SKM-1 treated with dmso at 0.1 percent for 144 hours (cell line): ENCODE results near the gene LIPC.

ENCODE experiments used
- DNase-seq: peaks from one replicate; lab custom pipeline; 2025; ENCODE audit not compliant: unreplicated experiment; lab: John Stamatoyannopoulos, UW

The LIPC gene

DNA sequence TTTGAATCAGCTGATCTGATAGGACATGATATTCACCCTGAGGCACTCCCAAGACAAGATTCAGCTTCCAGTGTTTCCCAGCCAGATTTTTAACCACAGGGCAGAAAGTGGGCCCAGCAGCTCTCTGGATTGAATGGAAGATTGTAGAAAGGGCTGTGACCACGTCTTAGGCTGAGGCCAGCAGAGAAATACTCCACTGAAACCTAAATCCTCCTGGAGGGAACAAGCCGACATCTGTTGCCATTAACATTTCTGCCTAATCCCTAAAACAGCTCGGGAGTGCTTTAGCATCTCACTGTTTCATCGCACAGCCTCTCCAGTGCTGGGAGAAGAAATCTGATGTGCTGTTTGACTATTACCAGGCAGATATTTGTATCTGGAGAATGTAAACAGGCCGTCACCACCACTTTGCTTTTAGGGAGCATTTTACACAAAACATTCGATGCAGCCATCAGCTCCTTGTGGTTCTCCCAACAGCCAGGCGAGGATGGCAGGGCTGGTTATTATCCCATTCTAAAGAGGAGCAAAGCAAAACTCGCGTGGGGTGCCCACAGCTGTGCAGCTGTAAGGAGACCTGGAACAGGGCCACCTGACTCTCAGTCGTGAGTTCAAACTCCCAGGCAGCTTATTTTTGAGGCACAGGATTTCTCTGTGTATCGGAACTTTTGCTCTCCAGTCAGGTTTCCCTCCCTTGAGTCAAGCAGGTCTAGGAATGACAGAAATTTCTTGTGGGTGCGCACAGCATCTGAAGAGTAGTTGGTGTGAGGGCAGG is 117.4 kb downstream of the LIPC start:
- DNase-seq = no peak

DNA sequence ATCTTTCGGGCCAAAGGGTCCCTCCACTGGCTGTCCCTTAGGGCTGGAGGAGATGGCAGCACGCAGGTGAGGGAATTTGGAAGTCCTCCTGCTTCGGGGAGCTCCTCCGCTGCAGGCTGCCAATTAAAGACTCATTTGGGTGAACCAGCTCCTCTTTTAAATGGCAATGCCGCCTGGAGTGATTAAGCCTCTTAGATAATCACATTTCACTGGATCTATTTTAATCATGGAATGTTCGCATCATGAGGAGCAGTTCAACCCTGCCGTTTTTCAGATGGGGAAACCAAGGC is 117.9 kb downstream of the LIPC start:
- no peak for DNase-seq

DNA sequence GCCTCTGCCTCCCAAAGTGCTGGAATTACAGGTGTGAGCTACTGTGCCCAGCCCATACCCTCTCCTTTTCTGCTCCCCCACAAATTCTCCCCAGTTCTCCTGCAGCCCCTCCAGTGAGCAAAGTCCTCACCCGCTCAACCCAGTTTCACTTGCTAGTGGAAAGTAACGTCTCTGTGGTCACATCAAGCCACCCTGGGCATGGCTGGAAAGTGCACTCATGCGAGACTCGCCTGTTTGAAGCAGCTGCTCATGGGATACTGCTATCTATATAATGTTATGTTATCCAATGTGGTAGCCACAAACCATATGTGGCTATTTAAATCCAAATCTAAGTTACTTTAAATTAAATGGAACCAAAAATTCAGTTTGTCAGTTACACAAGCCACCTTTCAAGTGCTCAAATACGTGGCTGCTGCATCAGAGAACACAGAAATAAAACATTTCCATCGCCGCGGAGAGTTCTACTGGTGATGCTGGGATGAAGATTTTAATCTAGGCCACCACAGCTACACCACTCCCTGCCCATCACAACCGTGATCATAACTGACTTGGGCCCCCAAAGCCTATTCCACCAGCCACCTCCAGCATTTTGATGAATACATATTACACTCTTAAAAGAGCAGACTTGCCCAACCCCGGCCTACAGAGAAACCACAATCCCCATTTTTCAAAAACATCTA is 119.4 kb downstream of the LIPC start:
- DNase-seq = no peak

- peak; percentile 58 for DNase-seq
These were observed 120.1 kb downstream of the LIPC start for GRCh38 chr15:58551764-58552504.

GRCh38 chr15:58552505-58553364 is 120.9 kb downstream of the LIPC start:
- no peak for DNase-seq

DNA sequence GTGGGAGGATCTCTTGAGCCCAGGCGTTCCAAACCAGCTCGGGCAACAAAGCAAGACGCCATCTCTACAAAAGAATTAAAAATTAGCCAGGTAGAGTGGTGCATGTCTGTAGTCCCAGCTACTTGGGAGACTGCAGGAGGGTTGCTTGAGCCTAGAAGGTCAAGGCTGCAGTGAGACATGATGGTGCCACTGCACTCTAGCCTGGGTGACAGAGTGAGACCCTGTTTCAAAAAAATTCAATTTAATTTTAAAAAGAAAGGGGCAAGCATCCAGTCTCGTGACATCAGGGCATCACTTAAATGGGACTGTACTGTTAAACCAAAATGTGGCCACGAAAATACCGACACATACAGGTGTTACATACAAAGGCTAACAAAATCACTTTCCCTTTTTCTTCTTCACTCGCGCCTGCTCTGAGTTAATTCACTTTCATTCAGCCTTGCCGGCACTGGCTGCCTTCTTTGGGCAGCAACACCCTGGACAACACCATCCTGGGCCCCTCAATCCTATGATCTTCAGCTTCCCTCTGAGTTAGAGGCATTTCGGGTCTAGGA is 121.7 kb downstream of the LIPC start:
- DNase-seq = no peak

DNA sequence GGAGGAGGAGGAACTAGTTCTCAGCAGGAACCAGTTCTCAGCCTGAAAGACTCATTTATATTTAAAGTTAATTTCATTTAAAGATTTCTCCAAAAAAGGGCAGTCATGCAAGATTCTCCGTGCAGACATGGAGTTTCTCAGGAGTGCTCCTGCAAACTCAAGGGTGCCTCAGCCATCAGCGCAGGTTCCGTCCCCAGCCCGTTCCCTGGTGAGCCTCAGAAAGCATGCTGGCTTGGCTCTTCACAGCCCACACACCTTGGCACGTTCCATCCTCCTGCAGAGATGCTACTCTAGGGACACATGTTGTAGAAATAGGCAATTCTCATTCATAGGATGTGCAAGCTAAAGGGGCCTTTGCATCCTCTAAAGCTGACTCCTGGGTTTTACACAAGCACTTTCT is 123.0 kb downstream of the LIPC start:
- DNase-seq = no peak

DNA sequence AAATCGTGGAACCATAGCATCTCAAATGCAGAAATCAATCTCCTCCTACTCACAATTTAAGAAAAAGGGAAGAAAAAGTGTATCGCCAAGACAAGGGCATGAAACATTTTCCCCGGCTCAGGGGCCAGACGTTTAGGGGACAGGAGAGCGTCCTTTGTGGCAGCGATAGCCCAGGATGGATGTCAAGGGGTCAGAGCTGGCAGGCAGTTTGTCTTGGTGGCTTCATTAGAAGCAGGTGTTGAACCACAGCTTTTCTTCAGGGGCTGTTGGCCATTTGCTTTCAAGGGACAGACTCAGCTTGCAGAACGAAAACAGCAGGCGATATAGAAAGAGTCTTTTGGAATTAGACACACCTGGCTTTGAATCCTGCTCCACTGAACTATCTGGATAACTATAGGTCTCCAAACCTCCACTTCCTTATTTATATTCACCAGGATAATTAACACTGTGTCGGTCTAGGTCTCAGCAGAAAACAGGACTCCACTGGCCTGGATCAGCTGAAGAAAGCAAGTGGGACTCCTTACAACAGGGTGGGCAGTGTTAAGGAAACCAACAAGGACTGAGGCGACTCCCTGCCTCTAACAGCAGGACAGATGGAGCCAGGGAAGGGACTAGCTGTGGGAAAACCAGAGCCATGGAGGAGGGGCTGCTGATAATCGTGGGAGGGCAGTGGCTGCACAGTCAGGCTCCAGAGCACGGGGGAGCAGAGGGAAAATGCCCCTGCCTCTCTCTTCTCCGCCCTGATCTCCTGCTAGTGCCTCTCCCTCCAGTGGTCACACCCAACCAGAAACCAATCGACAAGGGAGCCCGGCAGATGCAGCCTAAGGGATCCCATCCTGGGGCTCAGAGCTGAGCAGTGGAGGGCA is 123.6 kb downstream of the LIPC start:
- no peak for DNase-seq

DNA sequence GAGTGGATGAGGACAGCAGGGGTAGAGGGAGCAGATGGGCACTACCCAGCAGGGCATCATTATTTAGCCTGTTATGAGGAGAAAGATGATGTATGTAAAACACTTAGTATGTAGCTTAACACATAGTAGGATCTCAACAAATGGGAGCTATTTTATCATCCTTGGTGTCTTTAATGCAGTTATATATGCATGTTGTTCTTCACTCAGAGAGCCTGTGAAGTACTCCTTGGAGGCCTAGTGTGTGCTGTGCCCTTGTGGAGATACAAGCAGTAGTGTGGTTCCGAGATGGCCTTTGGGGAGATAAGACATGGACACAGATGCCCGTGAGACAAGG is 124.2 kb downstream of the LIPC start:
- DNase-seq = no peak

GRCh38 chr15:58556541-58556940 is 124.8 kb downstream of the LIPC start:
- no peak for DNase-seq

- DNase-seq = no peak
These were observed 127.0 kb downstream of the LIPC start for GRCh38 chr15:58558777-58559176.

- DNase-seq = no peak
These were observed 128.3 kb downstream of the LIPC start for GRCh38 chr15:58559904-58560588.

DNA sequence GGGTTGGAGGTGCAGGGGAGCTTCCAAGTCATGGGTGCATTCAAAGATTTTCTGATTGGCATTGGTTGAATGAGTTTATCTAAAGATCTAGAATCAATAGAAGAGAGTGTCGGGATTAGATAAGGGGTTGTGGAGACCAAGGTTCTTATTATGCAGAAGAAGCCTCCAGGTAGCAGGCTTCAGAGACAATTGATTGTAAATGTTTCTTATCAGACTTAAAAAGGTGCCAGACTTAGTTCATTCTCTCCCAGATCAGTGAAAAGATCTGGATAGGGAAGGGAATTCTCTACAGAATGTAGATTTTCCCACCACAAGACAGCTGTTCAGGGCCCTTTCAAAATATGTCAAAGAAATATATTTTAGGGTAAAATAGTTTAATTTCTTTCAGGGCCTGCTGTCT is 129.5 kb downstream of the LIPC start:
- DNase-seq = no peak

- no peak for DNase-seq
These were observed 130.3 kb downstream of the LIPC start for GRCh38 chr15:58562135-58562534.

GRCh38 chr15:58564981-58565380 is 133.2 kb downstream of the LIPC start:
- no peak for DNase-seq

DNA sequence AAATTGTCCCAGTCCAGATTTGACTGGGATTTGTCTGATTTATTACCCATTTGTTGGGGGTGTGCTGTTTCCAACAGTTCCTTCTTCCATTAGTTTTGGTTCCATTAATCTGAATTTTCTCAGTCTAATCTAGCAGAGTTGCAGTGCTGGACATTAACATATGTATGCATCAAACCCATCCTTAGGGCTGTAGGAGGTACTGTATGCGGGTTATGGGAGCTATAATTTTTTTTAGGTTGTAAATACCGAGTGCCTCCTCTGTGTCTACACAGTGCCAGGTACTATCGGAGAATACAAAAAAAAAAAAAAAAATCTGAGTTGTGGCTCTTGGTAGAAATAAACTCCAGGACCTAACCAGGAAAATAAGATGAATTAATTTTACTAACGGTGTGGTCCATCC is 133.8 kb downstream of the LIPC start:
- DNase-seq = no peak

- peak; percentile 77 for DNase-seq
These were observed 134.2 kb downstream of the LIPC start for GRCh38 chr15:58566029-58566428.

- DNase-seq = peak; percentile 72
These were observed 136.4 kb downstream of the LIPC start for GRCh38 chr15:58568157-58568571.

DNA sequence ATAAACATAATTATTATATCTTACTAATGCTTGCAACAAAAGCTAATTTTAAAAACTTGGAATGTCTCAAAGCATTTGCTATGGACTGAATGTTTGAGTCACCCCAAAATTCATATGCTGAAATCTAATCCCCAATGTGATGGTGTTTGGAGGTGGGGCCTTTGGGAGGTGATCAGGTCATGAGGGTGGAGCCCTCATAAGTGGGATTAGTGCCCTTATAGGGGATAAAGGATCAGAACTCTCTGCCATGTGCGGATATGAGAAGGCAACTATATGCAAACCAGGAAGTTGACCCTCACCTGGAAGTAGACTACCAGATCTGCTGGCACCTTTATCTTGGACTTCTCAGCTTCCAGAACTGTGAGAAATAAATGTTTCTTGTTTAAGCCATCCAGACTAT is 137.7 kb downstream of the LIPC start:
- no peak for DNase-seq

GRCh38 chr15:58571491-58571890 is 139.7 kb downstream of the LIPC start:
- no peak for DNase-seq
